HepG2 (cell line): ENCODE data around the gene PRKCZ. TPM values are rescaled to one million over a fixed set of nuclear protein-coding genes. Genes with fewer than 3 reads are reported as not detected.
"Not testable (repeated sequence)": the region's sequence is repeated elsewhere in the genome, so short reads cannot be mapped to it uniquely, and the experiment has no call there.

Experiments used
- ATAC-seq: fragments of 200-7000 bp; cut with Tn5 transposase; 3 replicates; pipeline ENCODE4 v1.9.1; 2020; ENCODE audit warnings: mild to moderate bottlenecking, moderate library complexity
- BruUV-seq: library from RNA; stranded (reverse); fragments of 400-500 nt; replicated peaks from 2 replicates; lab custom pipeline; 2021; lab: Mats Ljungman, UMichigan
- CTCF ChIA-PET: fragments of 300-600 bp; formaldehyde crosslinking; extraction: SDS; loops from one replicate; lab custom pipeline; 2021; ENCODE audit warnings: low total read pairs, inconsistent platforms, low intra/inter-chr PET ratio; lab: Yijun Ruan, JAX
- POLR2A ChIA-PET: fragments of 350-600 bp; sonication (Branson Sonifier 250); formaldehyde crosslinking; loops from one replicate; lab custom pipeline; 2020; ENCODE audit warnings: antibody characterized with exemption, inconsistent platforms; lab: Yijun Ruan, JAX
- DNase-seq: peaks from one replicate; pipeline ENCODE4 v3.0.0-alpha.2; 2015; ENCODE audit warnings: low spot score
- FAIRE-seq: peaks from 3 replicates; lab custom pipeline; 2011; peaks lifted over from hg19 to GRCh38; lab: Jason Lieb, UNC
- H2AFZ ChIP-seq: one replicate; pipeline ENCODE4 v1.6.1; 2011; ENCODE audit warnings: low read length, inconsistent platforms
- H3K27ac ChIP-seq: fragments of 300-600 bp; 3 replicates; pipeline ENCODE4 v1.8.0; 2011; ENCODE audit warnings: mixed run types, mild to moderate bottlenecking, mixed read lengths, low read length, inconsistent platforms; ENCODE audit not compliant: insufficient read depth; ENCODE audit errors: extremely low read length
- H3K27me3 ChIP-seq, 2 experiments: fragments of 200-600 bp in 1 of 2; 2 replicates in 1 of 2; 3 replicates in 1 of 2; pipeline versions ENCODE4 v1.6.0 to v1.8.0; 2011; ENCODE audit warnings: low read length in 2 of 2, mild to moderate bottlenecking in 2 of 2, moderate library complexity in 2 of 2, inconsistent platforms in 1 of 2; ENCODE audit not compliant: insufficient read depth in 2 of 2, control insufficient read depth in 1 of 2
- H3K36me3 ChIP-seq, 2 experiments: fragments of 200-600 bp in 1 of 2; replicated peaks in 1 of 2; 2 replicates in 1 of 2; 3 replicates in 1 of 2; pipeline versions ENCODE4 v1.5.1 to v1.8.0; 2011; ENCODE audit warnings: low read length in 2 of 2, inconsistent platforms in 1 of 2; ENCODE audit not compliant: insufficient read depth in 2 of 2, control insufficient read depth in 1 of 2
- H3K4me1 ChIP-seq: 2 replicates; pipeline ENCODE4 v1.5.1; 2012; ENCODE audit warnings: low read length, inconsistent platforms; ENCODE audit not compliant: insufficient read depth
- H3K4me2 ChIP-seq: 2 replicates; pipeline ENCODE4 v1.6.0; 2011; ENCODE audit warnings: low read depth, low read length, inconsistent platforms
- H3K4me3 ChIP-seq, 3 experiments: fragments of 200-600 bp in 1 of 3; sonication (generic), shearing (Covaris generic) in 1 of 3; replicated peaks in 1 of 3; 2 replicates each; pipeline ENCODE4 v1.5.1; 2011 to 2016; ENCODE audit warnings: low read length in 3 of 3, inconsistent platforms in 2 of 3, low read depth in 2 of 3, mild to moderate bottlenecking in 2 of 3, control low read depth in 1 of 3, mixed read lengths in 1 of 3; ENCODE audit not compliant: insufficient read depth in 1 of 3
- H3K79me2 ChIP-seq: one replicate; pipeline ENCODE4 v1.6.1; 2011; ENCODE audit warnings: low read length, inconsistent platforms; ENCODE audit not compliant: insufficient read depth
- H3K9ac ChIP-seq: 2 replicates; pipeline ENCODE4 v1.6.0; 2011; ENCODE audit warnings: mild to moderate bottlenecking, low read depth, low read length, inconsistent platforms; ENCODE audit not compliant: insufficient read depth
- H3K9me3 ChIP-seq: 2 replicates; pipeline ENCODE4 v1.5.1; 2012; ENCODE audit warnings: mild to moderate bottlenecking, low read length
- H4K20me1 ChIP-seq: 2 replicates; pipeline ENCODE4 v1.6.0; 2011; ENCODE audit warnings: inconsistent platforms, mild to moderate bottlenecking, low read length, moderate library complexity; ENCODE audit not compliant: insufficient read depth
- MEIS2 ChIP-seq: sonication (generic); formaldehyde crosslinking; IDR thresholded peaks from 2 replicates; pipeline ENCODE4 v1.9.0; 2021; ENCODE audit warnings: mild to moderate bottlenecking, missing genetic modification reagents
- MXI1 ChIP-seq: IDR thresholded peaks from 3 replicates; pipeline ENCODE4 v1.6.1; 2012; ENCODE audit warnings: low read depth, low read length, inconsistent platforms, borderline replicate concordance
- ZNF24 ChIP-seq: fragments of 450-650 bp; IDR thresholded peaks from 2 replicates; pipeline ENCODE4 v1.6.1; 2017; ENCODE audit warnings: antibody characterized with exemption, mild to moderate bottlenecking
- WGBS: methylation state at CpG from one replicate; pipeline ENCODE4 v1.1.6; 2017; ENCODE audit warnings: low lambda C conversion rate; 5-methylcytosine and 5-hydroxymethylcytosine counted together
- in situ Hi-C: cut with HindIII; loops from 2 replicates; pipeline ENCODE4 v1.10.0; 2017; ENCODE audit warnings: low pct_unique_long_range_greater_than_20kb; ENCODE audit not compliant: extremely low pct_ligation_motif_present
- intact Hi-C: fragments of 100-400 bp; cut with micrococcal nuclease; formaldehyde crosslinking; loops from one replicate; pipeline ENCODE4 v1.10.0; 2022; ENCODE audit not compliant: unreplicated experiment
- polyA plus RNA-seq, 8 experiments: library from polyadenylated mRNA; depleted of rRNA in 3 of 8; stranded (reverse) in 7 of 8; unstranded in 1 of 8; fragments of >200 nt; fragmentation: Illumina TruSeq in 4 of 8; extraction: Trizol in 4 of 8; gene quantifications; 2 replicates each; pipeline versions ENCODE4 v1.2.1 to v1.2.3, GENCODE V29; 2011 to 2016; ENCODE audit warnings: low read depth in 4 of 8, missing spikeins in 1 of 8, mixed read lengths in 1 of 8; ENCODE audit not compliant: insufficient read depth in 1 of 8
- total RNA-seq, 5 experiments: library from RNA; depleted of rRNA; stranded (reverse); fragments of >200 nt; fragmentation: Illumina TruSeq; extraction: Trizol; gene quantifications; 2 replicates each; pipeline ENCODE4 v1.2.3, GENCODE V29; 2016; ENCODE audit warnings: low read depth in 1 of 5
- TF ChIP-seq, protein P1 (sequence below): sonication (generic); formaldehyde crosslinking; IDR thresholded peaks from 2 replicates; pipeline ENCODE4 v1.5.0; 2020; ENCODE audit warnings: mild to moderate bottlenecking, missing genetic modification reagents, borderline replicate concordance

Gene PRKCZ
- total and polyA plus RNA-seq, 2 of the 13 experiments (the other 11 are each of a cell fraction or from before 2014, with no cell fraction given) = 34.7 to 85.2 TPM

DNA sequence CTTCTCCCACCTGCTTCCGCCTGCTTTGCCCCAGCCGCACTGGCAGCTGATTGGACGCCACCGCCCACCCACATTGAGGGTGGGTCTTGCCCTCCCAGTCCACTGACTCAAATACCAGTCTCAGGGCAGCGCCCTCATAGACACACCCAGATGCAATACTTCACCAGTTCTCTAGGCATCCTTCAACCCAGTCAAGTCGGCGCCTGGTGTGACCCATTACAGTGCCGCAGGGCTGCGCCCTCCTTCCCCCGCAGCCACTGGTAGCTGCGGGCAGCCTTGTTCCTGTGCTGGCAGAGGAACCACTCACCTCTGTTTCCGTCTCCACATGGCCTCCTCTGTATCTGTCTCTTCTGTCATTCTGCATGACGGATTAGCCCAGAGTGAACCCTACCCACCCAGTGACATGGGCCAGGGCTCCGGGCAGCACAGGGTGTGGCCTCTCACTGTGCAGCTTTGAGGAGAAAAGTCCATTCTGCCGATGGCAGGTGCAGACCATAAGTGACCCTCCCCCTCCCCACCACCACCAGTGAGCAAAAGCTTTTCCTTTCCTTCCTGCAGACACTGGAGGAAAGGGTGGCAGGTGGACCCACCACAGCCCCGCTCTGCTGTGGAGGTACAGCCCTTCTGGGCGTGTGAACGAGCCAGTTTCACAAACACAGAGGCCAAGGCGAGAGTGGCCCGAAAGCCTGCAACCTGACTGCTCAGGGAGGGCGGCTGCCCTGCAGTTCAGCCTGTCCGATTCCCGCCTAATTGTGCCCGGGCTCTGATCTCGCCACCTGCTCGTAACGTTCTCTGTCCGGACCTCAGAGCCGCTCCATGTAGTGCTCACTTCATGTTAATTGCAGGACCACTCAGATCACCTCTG, 87.3 kb downstream of the PRKCZ start (continued):
- TF ChIP-seq, protein P1, sequence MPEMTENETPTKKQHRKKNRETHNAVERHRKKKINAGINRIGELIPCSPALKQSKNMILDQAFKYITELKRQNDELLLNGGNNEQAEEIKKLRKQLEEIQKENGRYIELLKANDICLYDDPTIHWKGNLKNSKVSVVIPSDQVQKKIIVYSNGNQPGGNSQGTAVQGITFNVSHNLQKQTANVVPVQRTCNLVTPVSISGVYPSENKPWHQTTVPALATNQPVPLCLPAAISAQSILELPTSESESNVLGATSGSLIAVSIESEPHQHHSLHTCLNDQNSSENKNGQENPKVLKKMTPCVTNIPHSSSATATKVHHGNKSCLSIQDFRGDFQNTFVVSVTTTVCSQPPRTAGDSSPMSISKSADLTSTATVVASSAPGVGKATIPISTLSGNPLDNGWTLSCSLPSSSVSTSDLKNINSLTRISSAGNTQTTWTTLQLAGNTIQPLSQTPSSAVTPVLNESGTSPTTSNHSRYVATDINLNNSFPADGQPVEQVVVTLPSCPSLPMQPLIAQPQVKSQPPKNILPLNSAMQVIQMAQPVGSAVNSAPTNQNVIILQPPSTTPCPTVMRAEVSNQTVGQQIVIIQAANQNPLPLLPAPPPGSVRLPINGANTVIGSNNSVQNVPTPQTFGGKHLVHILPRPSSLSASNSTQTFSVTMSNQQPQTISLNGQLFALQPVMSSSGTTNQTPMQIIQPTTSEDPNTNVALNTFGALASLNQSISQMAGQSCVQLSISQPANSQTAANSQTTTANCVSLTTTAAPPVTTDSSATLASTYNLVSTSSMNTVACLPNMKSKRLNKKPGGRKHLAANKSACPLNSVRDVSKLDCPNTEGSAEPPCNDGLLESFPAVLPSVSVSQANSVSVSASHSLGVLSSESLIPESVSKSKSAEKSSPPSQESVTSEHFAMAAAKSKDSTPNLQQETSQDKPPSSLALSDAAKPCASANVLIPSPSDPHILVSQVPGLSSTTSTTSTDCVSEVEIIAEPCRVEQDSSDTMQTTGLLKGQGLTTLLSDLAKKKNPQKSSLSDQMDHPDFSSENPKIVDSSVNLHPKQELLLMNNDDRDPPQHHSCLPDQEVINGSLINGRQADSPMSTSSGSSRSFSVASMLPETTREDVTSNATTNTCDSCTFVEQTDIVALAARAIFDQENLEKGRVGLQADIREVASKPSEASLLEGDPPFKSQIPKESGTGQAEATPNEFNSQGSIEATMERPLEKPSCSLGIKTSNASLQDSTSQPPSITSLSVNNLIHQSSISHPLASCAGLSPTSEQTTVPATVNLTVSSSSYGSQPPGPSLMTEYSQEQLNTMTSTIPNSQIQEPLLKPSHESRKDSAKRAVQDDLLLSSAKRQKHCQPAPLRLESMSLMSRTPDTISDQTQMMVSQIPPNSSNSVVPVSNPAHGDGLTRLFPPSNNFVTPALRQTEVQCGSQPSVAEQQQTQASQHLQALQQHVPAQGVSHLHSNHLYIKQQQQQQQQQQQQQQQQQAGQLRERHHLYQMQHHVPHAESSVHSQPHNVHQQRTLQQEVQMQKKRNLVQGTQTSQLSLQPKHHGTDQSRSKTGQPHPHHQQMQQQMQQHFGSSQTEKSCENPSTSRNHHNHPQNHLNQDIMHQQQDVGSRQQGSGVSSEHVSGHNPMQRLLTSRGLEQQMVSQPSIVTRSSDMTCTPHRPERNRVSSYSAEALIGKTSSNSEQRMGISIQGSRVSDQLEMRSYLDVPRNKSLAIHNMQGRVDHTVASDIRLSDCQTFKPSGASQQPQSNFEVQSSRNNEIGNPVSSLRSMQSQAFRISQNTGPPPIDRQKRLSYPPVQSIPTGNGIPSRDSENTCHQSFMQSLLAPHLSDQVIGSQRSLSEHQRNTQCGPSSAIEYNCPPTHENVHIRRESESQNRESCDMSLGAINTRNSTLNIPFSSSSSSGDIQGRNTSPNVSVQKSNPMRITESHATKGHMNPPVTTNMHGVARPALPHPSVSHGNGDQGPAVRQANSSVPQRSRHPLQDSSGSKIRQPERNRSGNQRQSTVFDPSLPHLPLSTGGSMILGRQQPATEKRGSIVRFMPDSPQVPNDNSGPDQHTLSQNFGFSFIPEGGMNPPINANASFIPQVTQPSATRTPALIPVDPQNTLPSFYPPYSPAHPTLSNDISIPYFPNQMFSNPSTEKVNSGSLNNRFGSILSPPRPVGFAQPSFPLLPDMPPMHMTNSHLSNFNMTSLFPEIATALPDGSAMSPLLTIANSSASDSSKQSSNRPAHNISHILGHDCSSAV (CRISPR knock-in tag) = no peak
- TF ChIP-seq MEIS2 = peak; percentile 68
- no peak for TF ChIP-seq ZNF24
- peak; percentile 29; the same call in 1 of the 3 replicates for TF ChIP-seq MXI1

DNA sequence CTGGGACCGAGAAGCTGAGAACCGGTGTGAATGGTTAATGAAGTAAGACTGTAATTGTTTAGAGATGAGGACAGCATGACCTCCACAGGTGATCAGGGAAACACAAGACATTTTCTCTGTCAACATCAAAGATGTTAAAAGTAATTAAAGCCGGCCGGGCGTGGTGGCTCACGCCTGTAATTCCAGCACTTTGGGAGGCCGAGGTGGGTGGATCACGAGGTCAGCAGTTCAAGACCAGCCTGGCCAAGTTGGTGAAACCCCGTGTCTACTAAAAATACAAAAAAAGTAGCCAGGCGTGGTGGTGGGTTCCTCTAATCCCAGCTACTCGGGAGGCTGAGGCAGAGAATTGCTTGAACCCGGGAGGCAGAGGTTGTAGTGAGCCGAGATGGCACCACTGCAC, 88.9 kb downstream of the PRKCZ start:
- BruUV-seq, H3K9me3 ChIP-seq, FAIRE-seq, ATAC-seq, H3K4me3 ChIP-seq, DNase-seq, H2AFZ ChIP-seq, intact Hi-C loops, H4K20me1 ChIP-seq, H3K27me3 ChIP-seq, H3K4me2 ChIP-seq: not testable (repeated sequence)
- H3K36me3 ChIP-seq = peaks cover 2 to 14% of the 10 kb centered on the region in 2 experiments; a peak in 2 of 5 replicates
- WGBS = 92% methylated on average over 13 of the region's 13 CpGs
- CTCF ChIA-PET = interaction anchor here (1.3 to 1.9 kb wide), 4 partner anchors 30 to 48 kb away, joined by 6 to 9 read pairs (median 8); no protein-coding TSS in a partner anchor
- POLR2A ChIA-PET = interaction anchor here (1.4 kb wide), 1 partner anchor 34 kb away, joined by 4 read pairs; no protein-coding TSS in a partner anchor
- peaks cover 20% of the 10 kb centered on the region for H3K79me2 ChIP-seq
- in situ Hi-C loops = loop anchor here (5.0 kb wide), 1 partner anchor 37 kb away; no protein-coding TSS in a partner anchor
- peaks cover 58% of the 10 kb centered on the region for H3K4me1 ChIP-seq
- peak overlapping the region; percentile 74 for H3K27ac ChIP-seq
- 0 out of 2 replicates have a peak overlapping the region, but pooled peaks have one; percentile 19 for H3K9ac ChIP-seq
